Epithelial cell of prostate (primary cell): ENCODE measurements around the gene RETN.

ENCODE experiments used
- DNase-seq: peaks from one replicate; pipeline ENCODE4 v3.0.0-alpha.2; 2011; ENCODE audit warnings: low read depth, low spot score
- H3K27ac ChIP-seq: fragments of 450-650 bp; 2 replicates; pipeline ENCODE4 v1.5.1; 2017; ENCODE audit warnings: mild to moderate bottlenecking

Gene RETN

GRCh38 chr19:7680606-7681339 lies 11.9 kb downstream of the RETN start, which contains the start of gene TRAPPC5:
Gene TRAPPC5, plus strand, starts transcription at chr19:7680833. Its CDS starts 1,421 bp downstream, at chr19:7682254.
- DNase-seq, result no peak
- H3K27ac ChIP-seq, result peak within 1 kb of the TSS; percentile 44

GRCh38 chr19:7681340-7682174 lies 12.7 kb downstream of the RETN start:
- peak overlapping the region; percentile 44 for H3K27ac ChIP-seq
- peak; percentile 26 for DNase-seq

- H3K27ac ChIP-seq, result no peak overlapping the region
- DNase-seq, result no peak
These were observed 13.5 kb downstream of the RETN start for GRCh38 chr19:7682175-7682855.

GRCh38 chr19:7685546-7686445 lies 16.9 kb downstream of the RETN start:
- DNase-seq, result no peak

GRCh38 chr19:7687177-7687576 lies 18.3 kb downstream of the RETN start:
- no peak for DNase-seq

More at GRCh38 chr19:7685546-7686445, 16.9 kb downstream of the RETN start:
- H3K27ac ChIP-seq, result no peak overlapping the region

GRCh38 chr19:7689165-7689564 lies 20.3 kb downstream of the RETN start:
- no peak overlapping the region for H3K27ac ChIP-seq
- DNase-seq, result no peak

More at GRCh38 chr19:7687177-7687576, 18.3 kb downstream of the RETN start:
- no peak overlapping the region for H3K27ac ChIP-seq

GRCh38 chr19:7690779-7691258 lies 22.0 kb downstream of the RETN start:
- H3K27ac ChIP-seq, result no peak overlapping the region
- no peak for DNase-seq

GRCh38 chr19:7691497-7691896 lies 22.6 kb downstream of the RETN start:
- H3K27ac ChIP-seq, result no peak overlapping the region
- no peak for DNase-seq

GRCh38 chr19:7692417-7693088 lies 23.7 kb downstream of the RETN start:
- H3K27ac ChIP-seq, result no peak overlapping the region
- no peak for DNase-seq

GRCh38 chr19:7694499-7694898 lies 25.6 kb downstream of the RETN start:
- no peak for DNase-seq

GRCh38 chr19:7697721-7698287 lies 29.0 kb downstream of the RETN start:
- no peak overlapping the region for H3K27ac ChIP-seq
- DNase-seq, result no peak

More at GRCh38 chr19:7694499-7694898, 25.6 kb downstream of the RETN start:
- no peak overlapping the region for H3K27ac ChIP-seq

- no peak for DNase-seq
These were observed 29.7 kb downstream of the RETN start for GRCh38 chr19:7698583-7698982.

GRCh38 chr19:7699003-7699402 lies 30.2 kb downstream of the RETN start:
- no peak for DNase-seq
- no peak overlapping the region for H3K27ac ChIP-seq

More at GRCh38 chr19:7698583-7698982, 29.7 kb downstream of the RETN start:
- no peak overlapping the region for H3K27ac ChIP-seq

GRCh38 chr19:7699417-7700401 lies 30.9 kb downstream of the RETN start:
- H3K27ac ChIP-seq, result no peak overlapping the region
- no peak for DNase-seq

- no peak overlapping the region for H3K27ac ChIP-seq
- no peak for DNase-seq
These were observed 32.3 kb downstream of the RETN start for GRCh38 chr19:7701049-7701653.

- H3K27ac ChIP-seq, result no peak within 1 kb of the TSS
- DNase-seq, result no peak
These were observed 33.0 kb downstream of the RETN start, which contains the start of gene FCER2 for GRCh38 chr19:7701654-7702457. Gene FCER2, minus strand, starts transcription at chr19:7702131. Its CDS starts 2,371 bp downstream, at chr19:7699760.
